Astrocyte of the spinal cord (primary cell): Measurements from ENCODE around the gene GCN1.
"Not testable (repeated sequence)": the region's sequence is repeated elsewhere in the genome, so short reads cannot be mapped to it uniquely, and the experiment has no call there.

Experiments
- DNase-seq: peaks from one replicate; pipeline ENCODE4 v3.0.0; 2011; ENCODE audit warnings: low read depth, low spot score
- H3K4me3 ChIP-seq: 2 replicates; pipeline ENCODE4 v1.5.1; 2011; ENCODE audit warnings: low read depth, mild to moderate bottlenecking, low read length, moderate library complexity
- in situ Hi-C: cut with HindIII; loops from 2 replicates; pipeline ENCODE4 v1.10.0; 2017; ENCODE audit warnings: low sequenced_read_pairs
- TF ChIP-seq, protein P1 (sequence below): IDR thresholded peaks from 2 replicates; pipeline ENCODE4 v1.5.1; 2012; ENCODE audit warnings: low read depth, mild to moderate bottlenecking, low read length, inconsistent platforms

Gene GCN1

DNA sequence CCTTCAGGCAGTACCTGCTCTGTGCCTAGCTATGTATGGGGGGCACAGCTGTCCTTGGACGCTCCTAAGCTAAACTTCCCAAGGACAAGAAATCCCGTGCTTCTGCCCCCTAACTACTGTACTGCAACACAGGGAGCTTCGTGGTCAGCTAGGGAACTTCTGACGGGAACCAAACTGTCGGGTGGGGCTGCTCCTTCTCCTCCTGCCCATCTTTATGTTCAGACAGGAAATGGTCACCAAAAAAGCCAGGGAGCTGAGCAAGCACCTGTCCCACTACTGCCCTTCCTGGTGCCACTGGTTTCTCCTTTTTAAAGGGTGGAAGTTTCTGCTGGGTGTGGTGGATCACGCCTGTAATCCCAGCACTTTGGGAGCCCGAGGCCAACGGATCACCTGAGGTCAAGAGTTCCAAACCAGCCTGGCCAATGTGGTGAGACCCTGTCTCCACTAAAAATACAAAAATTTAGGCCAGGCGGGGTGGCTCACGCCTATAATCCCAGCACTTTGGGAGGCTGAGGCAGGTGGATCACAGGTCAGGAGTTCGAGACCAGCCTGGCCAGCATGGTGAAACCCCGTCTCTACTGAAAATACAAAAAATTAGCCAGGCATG lies 44.4 kb upstream of the GCN1 start:
- H3K4me3 ChIP-seq, result no peak overlapping the region
- TF ChIP-seq, protein P1, sequence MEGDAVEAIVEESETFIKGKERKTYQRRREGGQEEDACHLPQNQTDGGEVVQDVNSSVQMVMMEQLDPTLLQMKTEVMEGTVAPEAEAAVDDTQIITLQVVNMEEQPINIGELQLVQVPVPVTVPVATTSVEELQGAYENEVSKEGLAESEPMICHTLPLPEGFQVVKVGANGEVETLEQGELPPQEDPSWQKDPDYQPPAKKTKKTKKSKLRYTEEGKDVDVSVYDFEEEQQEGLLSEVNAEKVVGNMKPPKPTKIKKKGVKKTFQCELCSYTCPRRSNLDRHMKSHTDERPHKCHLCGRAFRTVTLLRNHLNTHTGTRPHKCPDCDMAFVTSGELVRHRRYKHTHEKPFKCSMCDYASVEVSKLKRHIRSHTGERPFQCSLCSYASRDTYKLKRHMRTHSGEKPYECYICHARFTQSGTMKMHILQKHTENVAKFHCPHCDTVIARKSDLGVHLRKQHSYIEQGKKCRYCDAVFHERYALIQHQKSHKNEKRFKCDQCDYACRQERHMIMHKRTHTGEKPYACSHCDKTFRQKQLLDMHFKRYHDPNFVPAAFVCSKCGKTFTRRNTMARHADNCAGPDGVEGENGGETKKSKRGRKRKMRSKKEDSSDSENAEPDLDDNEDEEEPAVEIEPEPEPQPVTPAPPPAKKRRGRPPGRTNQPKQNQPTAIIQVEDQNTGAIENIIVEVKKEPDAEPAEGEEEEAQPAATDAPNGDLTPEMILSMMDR, result no peak
- in situ Hi-C loops, result no loop called here
- no peak for DNase-seq

DNA sequence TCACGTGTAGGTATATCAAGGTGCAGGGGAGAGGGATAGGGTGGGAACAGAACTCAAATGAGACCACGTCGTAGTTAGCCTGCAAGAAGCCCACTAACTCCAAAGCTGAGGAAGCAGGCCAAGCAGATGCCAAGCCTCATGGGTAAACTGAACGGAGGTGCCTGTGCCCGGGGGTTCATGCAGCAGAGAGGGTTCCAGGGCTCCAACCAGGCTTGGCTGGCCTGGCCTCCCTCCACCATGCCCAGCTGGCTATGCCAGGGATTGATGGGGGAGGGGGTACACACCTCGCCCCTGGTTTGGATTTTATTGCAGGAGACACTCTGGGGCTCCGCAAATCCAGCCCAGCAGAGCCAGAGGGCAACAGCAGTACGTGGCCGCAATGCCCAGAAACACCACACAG lies 43.7 kb upstream of the GCN1 start:
- DNase-seq, result no peak
- TF ChIP-seq, protein P1, result no peak
- in situ Hi-C loops, result no loop called here
- H3K4me3 ChIP-seq, result no peak overlapping the region

DNA sequence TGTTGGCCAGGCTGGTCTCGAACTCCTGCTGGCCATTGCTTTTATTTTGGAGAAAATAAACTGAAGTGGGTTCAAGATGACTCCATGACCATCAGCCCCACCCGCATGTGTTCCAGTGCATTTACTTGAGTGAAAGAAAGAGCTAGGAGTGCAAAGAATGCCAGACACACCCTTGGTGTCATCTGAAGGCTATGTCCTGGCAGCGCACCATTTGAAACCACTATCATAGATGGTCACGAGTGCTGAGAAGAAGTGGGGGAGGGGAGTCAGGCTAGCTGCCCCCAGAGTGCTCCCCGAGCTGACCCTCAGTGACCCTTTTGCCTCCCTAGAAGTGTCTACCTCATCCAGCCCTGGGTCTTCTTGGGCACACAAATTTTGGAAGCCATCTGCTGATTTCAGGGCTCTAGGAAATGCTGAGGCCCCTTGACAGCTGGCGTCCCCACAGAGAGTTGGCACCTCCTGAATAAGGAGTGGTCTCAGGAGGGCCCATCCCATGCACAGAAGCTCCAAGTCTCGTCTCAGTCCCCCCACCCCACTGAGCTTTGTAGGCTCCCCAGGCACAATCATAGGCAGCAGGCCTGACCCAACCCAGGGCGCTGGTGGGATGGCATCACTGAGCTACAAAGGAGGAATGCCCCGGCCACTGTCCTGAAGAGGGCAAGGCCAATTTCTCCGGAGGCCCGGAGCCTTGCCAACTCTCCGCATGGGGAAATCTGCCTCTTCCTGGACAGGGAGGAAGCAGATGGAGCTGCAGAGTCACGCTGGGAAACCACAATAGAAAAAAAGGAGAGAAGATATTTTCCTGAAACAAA lies 43.1 kb upstream of the GCN1 start:
- H3K4me3 ChIP-seq, result no peak overlapping the region
- in situ Hi-C loops, result no loop called here
- DNase-seq, result peak; percentile 80
- TF ChIP-seq, protein P1, result no peak

DNA sequence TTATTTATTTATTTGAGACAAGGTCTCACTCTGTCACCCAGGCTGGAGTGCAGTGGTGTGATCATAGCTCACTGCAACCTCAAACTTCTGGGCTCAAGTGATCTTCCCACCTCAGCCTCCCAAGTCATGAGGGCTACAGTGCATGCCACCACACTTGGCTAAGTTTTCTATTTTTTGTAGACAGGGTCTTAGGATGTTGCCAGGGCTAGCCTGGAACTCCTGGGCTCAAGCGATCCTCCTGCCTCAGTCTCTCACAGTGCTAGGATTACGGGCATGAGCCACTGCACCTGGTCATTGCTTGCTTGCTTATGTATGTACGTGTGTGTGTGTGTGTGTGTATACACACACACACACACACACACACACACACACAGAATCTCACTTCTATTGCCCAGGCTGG lies 42.3 kb upstream of the GCN1 start:
- in situ Hi-C loops, H3K4me3 ChIP-seq, DNase-seq: not testable (repeated sequence)

DNA sequence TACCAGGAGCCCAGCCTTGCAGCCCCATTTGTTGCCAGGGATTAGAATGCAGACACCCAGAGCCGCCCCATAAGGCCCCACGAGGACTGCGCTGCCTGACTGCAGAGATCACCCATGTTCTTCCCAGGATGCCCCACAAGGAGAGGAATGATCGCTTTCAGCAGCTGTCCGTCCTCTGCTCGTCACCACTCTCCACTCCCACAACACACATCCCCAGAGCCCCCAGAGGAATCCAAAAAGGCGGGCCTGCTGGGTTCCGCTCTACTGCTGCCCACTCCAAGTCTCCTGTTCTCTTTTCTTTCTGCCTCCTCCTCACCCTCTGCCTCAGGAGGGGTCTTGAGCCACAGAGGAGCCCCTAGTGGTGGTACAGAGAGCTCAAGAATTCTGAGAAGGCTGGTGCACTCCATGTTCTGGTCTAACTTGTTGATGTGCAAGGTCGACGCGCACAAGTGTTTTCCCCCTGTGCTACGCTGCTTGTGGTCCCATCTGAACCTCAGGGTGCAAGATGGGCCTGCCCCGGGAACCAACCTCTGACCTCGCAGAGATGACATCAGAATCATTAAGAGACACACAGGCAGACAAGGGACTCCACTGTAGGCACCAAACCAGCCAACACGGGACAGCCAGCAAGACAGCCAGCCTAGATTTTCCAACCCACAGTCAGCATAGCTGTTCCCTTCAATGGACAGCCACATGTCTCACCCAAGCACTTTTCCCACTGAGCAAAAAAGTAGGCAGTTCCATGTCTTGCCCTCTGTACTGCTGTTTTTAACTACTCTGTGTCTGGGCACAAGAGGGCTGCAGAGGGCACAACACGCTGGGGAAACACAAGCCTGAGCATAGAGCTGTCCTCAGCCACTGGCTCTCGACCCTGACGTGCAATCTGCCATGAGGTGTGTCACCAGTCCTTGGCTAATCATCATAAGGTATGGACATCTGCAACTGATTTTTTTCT lies 41.1 kb upstream of the GCN1 start:
- no peak overlapping the region for H3K4me3 ChIP-seq
- in situ Hi-C loops, result no loop called here
- TF ChIP-seq, protein P1, result peak; percentile 54
- DNase-seq, result no peak

DNA sequence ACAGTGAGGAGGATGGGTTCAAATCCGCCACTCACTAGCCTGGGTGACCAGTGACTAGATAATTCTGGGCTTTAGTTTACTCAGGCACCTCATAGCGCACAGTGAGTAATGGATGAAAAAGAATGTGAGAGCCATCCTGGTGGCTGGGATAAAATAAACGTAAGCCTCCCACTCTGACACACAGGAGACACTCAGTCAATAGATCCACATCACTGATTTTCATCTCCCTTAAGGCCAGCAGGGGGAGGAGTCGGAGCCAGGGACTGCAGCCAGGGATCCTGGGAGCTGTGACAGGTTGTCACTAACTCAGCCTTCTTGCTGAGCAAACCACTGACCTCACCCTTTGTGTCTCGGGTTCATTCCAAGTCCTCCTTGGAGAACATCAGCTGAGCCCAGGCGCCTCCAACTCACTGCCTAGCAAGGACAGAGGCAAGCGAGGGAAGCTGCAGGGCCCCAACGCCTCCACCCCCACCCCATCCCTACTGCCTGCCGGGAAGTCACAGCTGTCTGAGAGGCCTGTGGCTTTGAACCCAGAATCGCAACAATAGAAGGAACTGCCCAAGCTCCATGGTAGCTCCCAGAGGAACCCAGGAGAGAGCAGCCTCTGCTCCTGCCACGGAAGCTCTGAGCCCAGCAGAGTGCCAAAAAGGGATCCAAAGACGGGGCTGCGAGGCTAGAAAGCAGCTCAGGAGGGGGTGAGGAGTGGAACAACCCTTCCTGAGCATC lies 40.3 kb upstream of the GCN1 start:
- TF ChIP-seq, protein P1, result peak; percentile 61
- DNase-seq, result peak; percentile 96
- H3K4me3 ChIP-seq, result no peak overlapping the region
- in situ Hi-C loops, result no loop called here
